Fibroblast of the conjunctiva (primary cell): ENCODE results near the gene HIP1R.
"Not testable (repeated sequence)": the region's sequence is repeated elsewhere in the genome, so short reads cannot be mapped to it uniquely, and the experiment has no call there.

Experiments used
- DNase-seq: peaks from one replicate; pipeline ENCODE4 v3.0.0-alpha.2; 2010; ENCODE audit warnings: low read depth

Gene HIP1R

GRCh38 chr12:122895320-122895703 is 60.1 kb downstream of the HIP1R start:
- DNase-seq: no peak

GRCh38 chr12:122895704-122896636 is 60.7 kb downstream of the HIP1R start, which contains the start of gene VPS37B:
Gene VPS37B, minus strand, starts transcription at chr12:122896124. Its CDS starts 62 bp downstream, at chr12:122896062.
- peak; percentile 72 for DNase-seq

- no peak for DNase-seq
Observed at GRCh38 chr12:122896662-122897061, 61.4 kb downstream of the HIP1R start.

- no peak for DNase-seq
Observed at GRCh38 chr12:122899887-122900286, 64.6 kb downstream of the HIP1R start.

DNA sequence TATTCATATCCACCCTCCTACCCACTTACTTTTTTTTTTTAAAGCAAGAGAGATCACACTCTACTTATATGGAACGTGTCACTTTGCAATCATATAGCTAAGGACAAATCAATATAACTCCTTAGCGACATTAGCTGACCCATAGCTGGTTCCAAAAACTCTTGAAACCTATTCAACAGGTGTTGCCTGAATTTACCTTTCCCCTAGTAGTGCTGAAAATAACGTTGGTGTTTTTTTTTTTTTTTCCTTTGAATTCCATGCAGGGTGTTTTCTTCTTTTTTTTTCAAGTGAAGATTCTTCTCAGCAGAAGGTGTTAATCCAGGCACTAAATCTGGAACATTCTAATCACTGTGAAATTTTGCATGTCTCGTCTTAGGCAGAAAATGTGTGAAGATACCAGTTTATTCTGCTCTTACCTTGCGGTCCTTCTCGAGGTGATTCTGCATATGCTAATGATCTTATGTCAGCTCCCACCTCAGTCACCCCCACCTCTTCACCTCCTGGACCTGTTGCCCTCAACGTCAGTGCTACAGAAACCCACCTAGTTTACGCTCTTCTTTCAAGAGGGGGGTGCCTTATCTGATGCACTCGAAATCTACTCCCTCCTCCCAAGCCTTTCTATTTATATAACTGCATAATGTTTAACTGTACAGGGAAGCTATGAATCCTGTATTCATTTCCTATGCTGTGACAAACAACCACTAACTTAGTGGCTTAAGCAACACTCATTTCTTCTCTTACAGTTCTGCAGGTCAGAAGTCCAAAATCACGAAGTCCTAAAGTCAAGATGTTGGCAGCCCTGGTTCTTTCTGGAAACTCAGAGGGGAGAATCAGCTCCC is 67.8 kb downstream of the HIP1R start:
- DNase-seq: no peak

DNA sequence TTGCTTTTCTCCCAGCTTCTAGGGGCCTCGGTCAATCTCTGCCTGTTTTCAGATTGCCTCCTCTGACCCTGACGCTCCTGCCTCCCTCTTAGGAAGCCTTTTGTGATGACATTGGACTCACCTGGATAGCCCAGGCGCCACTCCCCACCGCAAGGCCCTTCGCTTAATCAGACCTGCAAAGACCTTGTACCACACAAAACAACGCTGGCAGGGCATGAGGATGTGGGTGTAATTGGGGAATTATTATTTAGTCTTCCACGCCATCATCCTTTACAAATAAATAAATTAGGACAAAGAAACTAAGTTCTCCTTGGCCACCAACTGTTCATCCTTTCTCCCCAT is 68.4 kb downstream of the HIP1R start:
- DNase-seq: no peak

DNA sequence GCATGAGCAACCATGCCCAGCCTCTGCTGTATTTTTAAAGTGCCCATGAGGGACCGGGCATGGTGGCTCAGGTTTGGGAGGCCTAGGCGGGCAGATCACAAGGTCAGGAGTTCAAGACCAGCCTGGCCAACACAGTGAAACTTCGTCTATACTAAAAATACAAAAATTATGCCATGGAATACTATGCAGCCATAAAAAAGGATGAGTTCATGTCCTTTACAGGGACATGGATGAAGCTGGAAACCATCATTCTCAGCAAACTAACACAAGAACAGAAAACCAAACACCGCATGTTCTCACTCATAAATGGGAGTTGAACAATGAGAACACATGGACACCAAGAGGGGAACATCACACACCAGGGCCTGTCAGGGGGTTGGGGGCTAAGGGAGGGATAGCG is 70.0 kb downstream of the HIP1R start:
- DNase-seq: not testable (repeated sequence)

GRCh38 chr12:122908915-122909314 is 73.7 kb downstream of the HIP1R start:
- no peak for DNase-seq

- no peak for DNase-seq
Observed at GRCh38 chr12:122909442-122910288, 74.4 kb downstream of the HIP1R start.
